Measurements from ENCODE around the gene RAPH1.

The RAPH1 gene

GRCh38 chr2:203535078-203535783 lies at the start of gene RAPH1:
RAPH1 (minus strand) TSS chr2:203535301; CDS start chr2:203495353, 39,948 bp downstream.
- peak; percentile 64 for DNase-seq (ENCODE audit: low spot score)

GRCh38 chr2:203584784-203585183 lies 49.7 kb upstream of the RAPH1 start:
- no peak for DNase-seq (ENCODE audit: low spot score)

GRCh38 chr2:203583701-203584100 lies 48.6 kb upstream of the RAPH1 start:
- no peak for DNase-seq (ENCODE audit: low spot score)

DNA sequence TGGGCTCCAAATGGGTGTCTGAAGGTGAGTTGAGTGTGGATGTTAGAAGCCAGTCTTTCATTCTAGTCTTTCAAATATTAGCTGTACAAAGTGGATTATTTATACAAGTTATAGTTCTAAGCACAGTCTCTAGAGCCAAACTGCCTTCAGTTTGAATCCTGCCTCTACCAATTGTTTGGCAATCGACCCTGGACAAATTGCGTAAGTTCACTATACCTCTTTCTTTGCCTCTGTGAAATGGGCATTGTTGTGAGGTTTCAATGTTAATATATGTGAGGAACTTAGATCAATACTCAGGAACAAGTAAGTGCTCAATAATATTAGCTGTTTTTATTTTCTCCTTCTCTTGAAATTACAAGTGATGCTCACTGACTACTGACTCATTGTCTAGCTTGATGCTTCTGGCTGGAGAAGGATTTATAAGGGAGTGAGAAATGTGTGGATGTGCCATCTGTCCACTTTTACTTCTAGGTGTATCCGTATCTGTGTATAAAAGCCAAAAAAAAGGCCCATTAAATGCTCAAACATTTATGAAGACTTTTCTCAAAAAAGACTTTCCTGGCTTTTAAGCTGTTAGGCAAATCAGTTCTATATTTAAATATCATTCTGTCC lies 48.1 kb upstream of the RAPH1 start:
- no peak for DNase-seq (ENCODE audit: low spot score)

GRCh38 chr2:203582468-203582867 lies 47.4 kb upstream of the RAPH1 start:
- DNase-seq (ENCODE audit: low spot score) = no peak

- peak; percentile 52 for DNase-seq (ENCODE audit: low spot score)
These were observed 45.7 kb upstream of the RAPH1 start for GRCh38 chr2:203580844-203581243.

- DNase-seq (ENCODE audit: low spot score) = no peak
These were observed 44.6 kb upstream of the RAPH1 start for GRCh38 chr2:203579730-203580129.

GRCh38 chr2:203578759-203579643 lies 43.9 kb upstream of the RAPH1 start:
- no peak for DNase-seq (ENCODE audit: low spot score)

DNA sequence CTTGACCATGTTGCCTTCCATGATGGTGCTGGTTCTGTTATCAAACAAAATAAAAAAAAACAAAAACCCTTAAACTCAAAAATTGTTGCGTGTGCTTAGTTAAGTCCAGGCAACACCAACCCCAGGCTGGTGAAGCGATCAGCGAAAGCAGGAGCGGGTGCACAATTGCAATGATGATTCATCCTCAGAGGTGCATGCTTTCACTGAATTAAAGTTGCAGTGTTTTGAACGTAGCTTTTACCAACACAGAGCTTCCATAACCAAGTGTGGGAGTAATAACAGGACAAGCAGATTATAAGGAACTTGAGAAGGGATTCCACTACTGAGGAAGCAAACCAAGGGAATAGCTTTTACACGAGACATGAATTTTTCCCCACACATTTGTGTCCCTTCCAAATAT lies 39.7 kb upstream of the RAPH1 start:
- no peak for DNase-seq (ENCODE audit: low spot score)

GRCh38 chr2:203572316-203572715 lies 37.2 kb upstream of the RAPH1 start:
- no peak for DNase-seq (ENCODE audit: low spot score)

- no peak for DNase-seq (ENCODE audit: low spot score)
These were observed 34.7 kb upstream of the RAPH1 start for GRCh38 chr2:203569677-203570316.

DNA sequence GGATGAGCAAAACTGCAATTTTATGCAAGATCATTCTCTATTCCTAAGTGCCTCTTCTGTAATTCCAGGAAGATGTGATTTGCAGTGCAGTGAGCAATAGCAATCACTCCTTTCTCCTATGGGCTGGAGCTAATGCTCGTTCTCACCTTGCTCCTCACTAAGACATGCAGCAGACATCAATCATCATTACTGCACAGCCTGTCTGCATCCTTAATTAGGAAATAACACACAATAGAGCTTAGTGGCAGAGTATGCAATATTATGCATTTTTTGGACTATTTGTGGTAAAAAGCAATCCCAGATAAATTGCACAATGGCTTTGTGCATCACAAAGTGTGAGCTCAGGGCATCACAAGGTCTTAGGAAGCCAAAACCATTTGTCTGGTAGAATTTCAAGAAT lies 32.6 kb upstream of the RAPH1 start:
- DNase-seq (ENCODE audit: low spot score) = no peak

DNA sequence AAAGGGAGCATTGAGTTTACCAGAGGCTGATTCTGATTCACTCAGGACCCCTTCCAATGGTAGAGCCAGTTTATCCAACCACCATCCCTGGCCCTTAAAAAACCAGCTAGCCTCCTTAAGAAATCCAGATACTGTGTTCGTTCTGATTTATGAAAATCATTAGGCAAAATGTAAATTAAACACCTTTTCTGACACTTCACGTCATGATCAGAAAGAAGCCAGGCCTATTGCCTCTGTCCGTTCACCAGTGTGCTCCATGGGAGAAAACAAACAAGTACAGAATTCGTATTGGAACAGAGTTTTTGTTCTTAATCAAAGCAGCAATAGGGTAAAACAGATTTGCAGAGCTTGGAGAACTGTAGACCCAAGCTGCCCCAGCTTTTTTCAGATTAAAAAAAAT lies 31.1 kb upstream of the RAPH1 start:
- no peak for DNase-seq (ENCODE audit: low spot score)

GRCh38 chr2:203565076-203565475 lies 30.0 kb upstream of the RAPH1 start:
- DNase-seq (ENCODE audit: low spot score) = no peak

DNA sequence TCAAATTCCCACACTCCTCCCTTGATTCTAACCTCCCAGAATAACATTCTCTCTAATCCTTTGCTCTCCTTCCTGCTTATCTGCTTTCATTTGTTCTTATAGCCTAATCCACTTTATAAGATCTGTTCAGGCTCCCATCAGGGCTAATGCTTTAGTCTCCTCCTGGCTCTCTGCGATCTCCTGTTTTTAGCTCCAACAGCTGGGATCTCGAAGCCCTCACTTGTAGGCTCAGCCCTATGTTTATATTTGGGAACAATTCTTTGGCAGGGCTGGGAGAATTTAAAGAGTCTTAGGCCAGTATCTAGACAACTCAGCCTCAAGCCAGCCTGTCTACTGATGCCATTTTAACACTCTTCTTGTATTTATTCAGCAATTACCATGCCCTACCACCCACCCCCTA lies 27.2 kb upstream of the RAPH1 start:
- no peak for DNase-seq (ENCODE audit: low spot score)

DNA sequence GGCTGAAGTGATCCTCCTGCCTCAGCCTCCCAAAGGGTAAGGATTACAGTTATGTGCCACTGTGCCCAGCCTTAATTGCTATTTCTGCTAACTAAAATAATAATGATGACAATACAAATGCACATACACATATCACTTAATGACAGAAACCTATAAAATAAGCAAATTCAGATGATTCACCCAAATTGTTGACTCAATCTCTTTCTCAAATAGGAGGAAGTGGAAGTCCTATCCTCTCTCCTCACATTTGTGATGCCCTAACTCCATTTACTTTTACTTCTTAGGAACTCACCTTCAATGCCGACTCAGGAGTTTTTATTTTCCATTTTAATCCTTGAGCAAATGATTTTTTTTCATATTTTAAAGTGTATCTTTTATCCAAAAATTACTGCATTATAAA lies 24.5 kb upstream of the RAPH1 start:
- DNase-seq (ENCODE audit: low spot score) = no peak

DNA sequence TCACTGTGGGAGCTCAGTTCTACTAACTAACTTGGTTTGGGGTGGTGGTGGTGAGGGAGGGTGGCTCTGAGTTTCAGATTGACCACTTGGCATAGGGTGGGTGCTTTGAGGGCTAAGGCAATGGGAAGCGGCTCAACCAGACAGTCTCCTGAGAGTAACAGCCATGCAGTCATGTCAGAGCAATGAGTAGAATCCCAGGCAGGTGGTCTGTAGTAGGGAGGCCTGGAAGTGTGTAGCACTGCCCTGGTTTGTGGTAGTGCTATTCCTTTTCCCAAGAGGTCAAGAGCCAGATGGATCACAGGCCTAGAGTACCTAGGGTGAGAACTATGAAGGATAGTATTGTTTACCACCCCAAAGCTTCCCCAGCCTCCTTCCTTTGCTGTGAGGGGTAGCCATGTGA lies 18.7 kb upstream of the RAPH1 start:
- no peak for DNase-seq (ENCODE audit: low spot score)

DNA sequence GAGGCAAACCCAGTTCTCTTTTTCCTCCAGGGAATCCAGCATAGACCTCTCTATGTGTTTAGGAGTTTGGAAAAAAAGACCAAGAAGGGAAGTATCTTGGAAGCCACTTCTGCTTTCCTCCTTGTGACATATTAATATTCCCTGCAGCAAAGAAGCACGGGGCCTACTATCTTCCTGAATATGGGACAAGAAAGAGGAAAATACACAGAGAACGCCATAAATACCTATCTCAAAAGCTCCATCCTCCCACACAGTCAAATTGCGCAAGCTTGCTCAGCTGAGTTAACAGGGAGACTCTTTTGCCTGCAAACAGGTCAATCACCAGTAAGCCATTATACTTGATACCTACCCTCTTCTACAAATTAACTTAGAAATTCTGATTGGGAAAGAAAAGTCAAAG lies 16.7 kb upstream of the RAPH1 start:
- no peak for DNase-seq (ENCODE audit: low spot score)

- DNase-seq (ENCODE audit: low spot score) = no peak
These were observed 15.2 kb upstream of the RAPH1 start for GRCh38 chr2:203550266-203550665.

- DNase-seq (ENCODE audit: low spot score) = no peak
These were observed 14.3 kb upstream of the RAPH1 start for GRCh38 chr2:203549406-203549805.

DNA sequence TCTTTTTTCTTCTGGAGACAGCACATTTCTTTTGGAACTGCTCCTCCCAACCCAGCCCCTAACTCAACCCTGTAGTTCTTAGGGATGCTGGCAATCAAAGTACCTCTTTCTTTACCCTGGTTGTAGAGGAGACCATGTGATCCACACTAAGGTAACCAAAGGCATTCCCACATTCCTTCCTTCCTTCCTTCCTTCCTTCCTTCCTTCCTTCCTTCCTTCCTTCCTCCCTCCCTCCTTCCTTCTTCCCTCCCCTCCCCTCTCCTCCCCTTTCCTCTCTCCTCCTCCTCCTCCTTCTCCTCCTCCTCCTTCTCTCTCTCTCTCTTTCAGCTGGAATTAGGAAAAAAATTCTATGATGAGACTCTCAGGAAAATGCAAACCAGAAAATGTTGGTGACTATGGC lies 13.8 kb upstream of the RAPH1 start:
- DNase-seq (ENCODE audit: low spot score) = no peak

DNA sequence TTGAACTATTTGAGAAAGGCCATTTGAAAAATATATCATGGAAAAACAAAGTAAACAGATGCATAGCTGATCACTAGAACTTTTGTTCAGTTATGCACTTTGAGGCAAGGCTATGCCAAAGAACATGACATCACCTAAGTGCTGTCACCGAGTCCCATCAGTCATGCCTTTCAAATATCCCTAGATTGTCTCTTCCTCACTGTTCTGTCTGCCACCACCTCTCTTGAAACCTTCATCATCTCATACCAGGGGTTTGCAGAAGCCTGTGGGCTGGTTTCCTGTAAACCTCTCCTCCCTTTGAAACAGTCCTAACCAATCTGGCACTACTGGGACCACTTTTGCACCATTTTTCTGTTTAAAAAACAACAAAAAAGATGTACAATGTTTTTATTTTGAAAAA lies 12.3 kb upstream of the RAPH1 start:
- no peak for DNase-seq (ENCODE audit: low spot score)

GRCh38 chr2:203544402-203544801 lies 9.3 kb upstream of the RAPH1 start:
- no peak for DNase-seq (ENCODE audit: low spot score)
